Amniotic epithelial cell (primary cell): ENCODE measurements around the gene OLFM2.
"Not testable (repeated sequence)": the region's sequence is repeated elsewhere in the genome, so short reads cannot be mapped to it uniquely, and the experiment has no call there.

Experiments
- DNase-seq: peaks from one replicate; pipeline ENCODE4 v3.0.0-alpha.2; 2010; ENCODE audit warnings: low read depth

Gene OLFM2

GRCh38 chr19:9936326-9937000, at the start of gene OLFM2:
TSS of gene OLFM2 (minus strand) at chr19:9936515. CDS start at chr19:9936366, 149 bp downstream.
- no peak for DNase-seq

- DNase-seq, result no peak
Observed at GRCh38 chr19:9981406-9982260, 45.3 kb upstream of the OLFM2 start.

DNA sequence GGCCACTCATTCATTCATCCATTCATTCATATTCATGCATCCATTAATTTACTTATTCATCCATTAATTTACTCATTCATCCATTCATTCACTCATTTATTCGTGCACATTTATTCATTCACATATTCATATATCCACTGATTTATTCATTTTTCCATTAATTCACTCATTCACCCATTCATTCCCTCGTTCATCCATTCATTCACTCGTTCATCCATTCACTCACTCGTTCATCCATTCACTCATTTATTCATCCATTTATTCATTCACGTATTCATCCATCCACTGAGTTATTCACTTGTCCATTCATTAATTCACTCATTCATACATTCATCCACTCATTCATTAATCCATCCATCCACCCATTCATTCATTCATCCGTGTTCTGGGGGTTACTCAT, 35.8 kb upstream of the OLFM2 start:
- no peak for DNase-seq

GRCh38 chr19:9971166-9971897, 35.0 kb upstream of the OLFM2 start:
- DNase-seq, result no peak

DNA sequence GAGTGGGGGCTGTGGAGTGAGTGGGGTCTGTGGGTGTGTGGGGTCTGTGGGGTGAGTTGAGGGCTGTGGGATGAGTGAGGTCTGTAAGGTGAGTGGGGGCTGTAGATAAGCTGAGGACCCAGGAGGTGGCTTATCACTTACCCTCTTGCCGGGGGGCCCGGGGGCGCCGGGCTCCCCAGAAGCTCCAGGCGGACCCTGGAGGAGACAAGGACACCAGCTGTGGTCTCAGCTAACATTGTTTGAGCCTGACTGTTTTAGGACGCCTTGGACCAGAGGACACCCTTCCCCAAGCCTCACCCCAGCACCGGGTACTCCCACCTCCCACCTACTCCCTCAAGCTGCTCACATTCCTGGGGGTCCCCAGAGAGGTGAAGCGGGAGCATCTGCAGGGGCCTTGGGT, 34.2 kb upstream of the OLFM2 start:
- no peak for DNase-seq

GRCh38 chr19:9969688-9969975, 33.3 kb upstream of the OLFM2 start:
- DNase-seq, result no peak

DNA sequence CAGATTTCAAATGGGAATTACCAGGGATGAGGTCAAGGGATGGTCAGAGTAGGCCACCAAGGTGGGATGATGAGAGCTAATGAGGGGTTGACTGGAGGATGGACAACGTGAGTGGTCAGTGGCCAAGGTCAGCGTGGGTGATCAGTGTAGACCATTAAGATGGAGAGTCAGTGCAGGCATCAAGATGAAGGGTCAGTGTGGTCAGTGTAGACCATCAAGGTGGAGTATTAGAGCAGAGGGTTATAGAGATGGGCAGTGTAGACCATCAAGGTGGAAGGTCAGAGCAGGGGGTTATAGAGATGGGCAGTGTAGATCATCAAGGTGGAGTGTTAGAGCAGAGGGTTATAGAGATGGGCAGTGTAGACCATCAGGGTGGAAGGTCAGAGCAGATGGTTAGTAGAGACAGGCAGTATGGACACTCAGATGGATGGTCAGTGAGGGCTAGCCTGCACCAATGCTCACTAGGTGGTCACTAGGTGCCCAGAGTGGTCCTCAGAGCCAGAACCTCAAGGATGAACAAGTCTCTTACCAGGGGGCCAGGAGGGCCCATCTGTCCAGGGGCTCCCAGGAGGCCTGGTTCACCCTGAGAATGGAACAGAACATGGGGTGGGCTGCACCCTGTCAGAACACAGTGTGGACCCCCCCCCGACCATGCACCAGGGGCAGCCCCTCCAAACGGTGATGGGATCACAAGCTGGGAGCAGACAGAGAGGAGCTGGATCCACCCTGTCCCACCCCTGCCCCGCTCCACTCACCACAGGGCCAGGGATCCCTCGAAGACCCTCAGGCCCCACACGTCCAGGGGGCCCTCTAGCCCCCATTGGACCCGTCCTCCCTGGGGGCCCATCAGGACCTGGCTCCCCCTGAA, 32.7 kb upstream of the OLFM2 start:
- DNase-seq, result no peak

DNA sequence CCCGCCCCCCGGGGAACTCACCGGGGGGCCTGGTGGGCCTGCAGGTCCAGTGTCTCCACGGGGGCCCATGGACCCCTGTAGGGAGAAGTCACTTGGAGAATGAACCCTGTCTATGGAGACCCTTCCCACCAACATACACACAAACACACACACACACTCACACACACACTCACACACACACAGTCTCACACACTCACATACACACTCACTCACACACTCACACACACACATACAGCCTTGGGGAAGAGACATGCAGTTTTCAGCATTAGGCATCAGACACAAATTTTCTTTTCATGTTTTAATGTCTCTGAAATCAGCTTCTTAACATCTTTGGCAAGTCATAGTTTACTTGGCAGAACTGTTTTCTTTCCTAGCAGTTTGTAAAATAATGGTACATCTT, 31.0 kb upstream of the OLFM2 start:
- no peak for DNase-seq

DNA sequence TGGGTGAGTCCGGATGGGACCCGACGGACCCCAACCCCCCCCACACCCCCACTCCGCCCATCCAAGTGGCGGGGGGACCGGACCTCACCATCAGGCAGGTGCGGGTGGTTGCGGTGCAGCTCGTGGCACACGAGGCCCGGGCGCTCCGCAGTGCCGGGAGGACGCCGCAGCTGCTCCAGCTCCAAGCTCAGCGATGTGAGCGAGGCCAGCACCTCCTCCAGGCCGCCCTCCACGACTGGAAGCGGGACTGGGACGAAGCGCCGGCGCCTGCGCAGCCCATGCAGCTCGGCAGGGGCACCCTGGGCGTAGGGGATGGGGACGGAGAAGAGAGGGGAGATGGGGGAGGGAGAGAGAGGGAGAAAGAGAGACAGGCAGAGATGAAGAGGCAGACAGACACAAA, 30.1 kb upstream of the OLFM2 start:
- no peak for DNase-seq

DNA sequence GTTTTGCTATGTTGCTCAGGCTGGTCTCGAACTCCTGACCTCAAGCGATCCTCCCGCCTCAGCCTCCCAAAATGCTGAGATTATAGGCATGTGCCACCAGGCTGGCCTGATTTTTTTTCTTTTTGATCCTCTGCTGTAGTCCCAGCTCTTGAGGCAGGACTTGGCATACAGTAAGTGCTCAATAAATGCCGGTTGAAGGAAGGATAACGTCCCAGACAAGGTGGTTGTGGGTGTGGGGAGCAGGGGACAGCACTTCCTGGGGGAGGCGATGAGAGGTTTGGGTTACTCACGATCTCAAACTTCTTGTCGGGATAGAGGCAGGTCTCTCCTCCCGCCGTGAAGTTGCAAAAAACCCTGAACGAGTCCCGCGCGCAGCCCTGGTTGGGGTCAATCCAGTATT, 29.7 kb upstream of the OLFM2 start:
- DNase-seq, result no peak

DNA sequence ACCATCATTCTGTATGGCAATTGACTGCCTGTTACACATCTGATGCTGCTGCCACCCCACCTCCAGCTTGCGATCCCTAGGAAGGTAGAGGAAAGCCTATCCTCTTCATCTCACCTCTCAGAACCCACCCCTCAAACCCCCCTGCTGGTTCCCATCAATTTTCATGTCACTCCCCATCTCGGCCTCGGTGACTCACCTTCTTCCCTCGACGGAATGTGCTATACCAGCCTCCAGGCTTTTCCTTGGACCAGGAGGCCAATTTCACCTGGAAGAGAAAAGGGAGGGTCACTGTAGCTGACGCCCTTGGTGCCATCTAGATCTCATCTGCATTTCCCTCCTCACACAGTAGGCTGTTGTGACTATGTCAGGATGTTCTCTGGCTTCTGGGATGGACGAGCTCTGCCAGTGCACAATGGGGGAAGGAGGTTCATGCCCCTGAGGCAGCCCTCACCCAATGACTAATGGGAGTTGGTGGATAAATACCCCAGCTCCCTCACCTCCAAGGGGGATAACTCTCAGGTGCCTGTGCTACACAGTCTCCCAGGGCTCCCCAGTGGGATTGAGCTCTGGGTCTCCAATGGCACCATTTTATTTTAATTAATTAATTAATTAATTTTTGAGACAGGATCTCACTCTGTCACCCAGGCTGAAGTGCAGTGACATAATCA, 26.4 kb upstream of the OLFM2 start:
- no peak for DNase-seq

- DNase-seq, result no peak
Observed at GRCh38 chr19:9961103-9961502, 24.8 kb upstream of the OLFM2 start.

DNA sequence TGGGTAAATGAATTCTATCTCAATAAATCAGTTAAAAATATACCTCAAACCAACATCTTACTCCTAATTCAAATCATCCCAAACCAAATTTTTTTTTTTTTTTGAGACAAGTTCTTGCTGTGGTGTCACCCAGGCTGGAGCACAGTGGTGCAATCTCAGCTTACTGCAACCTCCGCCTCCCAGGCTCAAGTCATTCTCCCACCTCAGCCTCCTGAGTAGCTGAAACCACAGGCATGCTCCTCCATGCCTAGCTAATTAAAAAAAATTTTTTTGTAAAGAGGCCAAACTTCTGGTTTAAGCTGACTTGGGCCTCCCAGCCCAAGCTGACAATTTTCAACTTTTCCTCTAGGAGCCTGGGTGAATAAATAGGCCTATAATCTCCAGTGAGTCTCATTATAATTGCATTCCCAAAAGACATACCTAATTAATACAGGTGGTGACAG, 22.1 kb upstream of the OLFM2 start:
- peak; percentile 78 for DNase-seq

GRCh38 chr19:9956956-9957355, 20.6 kb upstream of the OLFM2 start:
- no peak for DNase-seq

DNA sequence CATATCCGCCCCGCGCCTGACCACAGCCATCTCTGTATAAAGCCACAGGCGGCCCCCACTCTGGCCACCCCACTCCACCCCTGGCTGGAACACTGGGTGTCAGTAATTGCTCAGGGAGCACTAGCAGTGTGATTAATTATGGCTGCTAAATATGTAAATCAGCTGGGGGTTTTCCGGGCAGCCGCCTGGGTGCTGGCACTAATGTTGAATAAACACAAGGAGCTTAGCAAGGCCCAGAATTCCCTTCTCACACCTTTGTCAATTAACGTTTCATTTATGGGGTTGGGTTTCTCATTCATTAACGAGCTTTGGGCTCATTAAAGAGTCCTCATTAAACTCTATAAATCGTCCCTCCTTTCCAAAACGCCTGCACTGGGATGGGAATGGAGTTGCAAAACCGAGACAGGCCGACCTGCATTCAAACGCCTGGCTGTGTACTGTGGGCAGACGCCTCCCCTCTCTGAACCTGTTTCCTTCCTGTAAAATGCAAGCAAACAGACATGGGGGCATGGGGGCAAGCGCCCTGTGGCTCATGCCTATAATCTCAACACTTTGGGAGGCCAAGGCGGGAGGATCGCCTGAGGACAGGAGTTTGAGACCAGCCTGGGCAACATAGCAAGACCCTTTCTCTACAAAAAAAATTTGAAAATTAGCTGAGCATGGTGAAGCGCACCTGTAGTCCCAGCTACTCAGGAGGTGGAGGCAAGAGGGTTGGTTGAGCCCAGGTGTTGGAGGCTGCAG, 17.7 kb upstream of the OLFM2 start:
- no peak for DNase-seq

DNA sequence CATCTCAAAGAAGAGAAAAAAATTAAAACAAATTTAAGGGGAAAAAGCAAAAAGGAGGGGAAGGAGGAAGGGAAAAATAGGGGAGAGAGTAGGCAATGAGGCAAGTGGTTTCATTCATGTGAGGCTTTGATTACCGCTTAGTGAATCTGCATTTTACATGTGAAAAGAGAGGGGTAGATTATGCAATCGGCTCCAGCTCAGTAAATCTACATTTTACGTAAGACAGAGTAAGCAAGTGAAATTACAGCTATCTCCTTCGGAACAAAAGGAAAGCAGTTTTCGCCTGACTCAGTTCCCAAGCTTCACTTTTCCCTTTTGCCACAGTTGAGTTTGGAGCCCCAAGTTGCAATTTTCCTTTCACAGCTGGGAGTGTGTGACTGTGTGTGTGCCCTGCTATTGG, 16.0 kb upstream of the OLFM2 start:
- DNase-seq, result no peak

DNA sequence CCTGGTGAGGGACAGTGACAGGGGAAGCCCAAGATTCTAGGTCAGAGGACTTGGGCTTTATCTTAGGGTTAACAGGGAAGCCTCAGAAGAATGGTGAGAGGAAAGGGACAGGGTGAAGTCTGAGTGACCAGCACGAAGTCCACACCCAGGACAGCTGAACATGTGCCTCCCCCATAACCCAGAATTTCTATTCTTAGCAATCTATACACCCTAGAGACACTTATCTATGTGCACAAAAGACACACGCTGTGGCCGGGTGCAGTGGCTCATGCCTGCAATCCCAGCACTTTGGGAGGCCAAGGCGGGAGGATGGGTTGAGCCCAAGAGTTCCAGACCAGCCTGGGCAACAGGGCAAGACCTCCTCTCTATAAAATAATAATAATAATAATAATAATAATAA, 11.1 kb upstream of the OLFM2 start:
- DNase-seq, result no peak

- DNase-seq, result not testable (repeated sequence)
Observed at GRCh38 chr19:9946528-9947125, 10.3 kb upstream of the OLFM2 start.

- DNase-seq, result peak; percentile 91
Observed at GRCh38 chr19:9945319-9945966, 9.1 kb upstream of the OLFM2 start.

DNA sequence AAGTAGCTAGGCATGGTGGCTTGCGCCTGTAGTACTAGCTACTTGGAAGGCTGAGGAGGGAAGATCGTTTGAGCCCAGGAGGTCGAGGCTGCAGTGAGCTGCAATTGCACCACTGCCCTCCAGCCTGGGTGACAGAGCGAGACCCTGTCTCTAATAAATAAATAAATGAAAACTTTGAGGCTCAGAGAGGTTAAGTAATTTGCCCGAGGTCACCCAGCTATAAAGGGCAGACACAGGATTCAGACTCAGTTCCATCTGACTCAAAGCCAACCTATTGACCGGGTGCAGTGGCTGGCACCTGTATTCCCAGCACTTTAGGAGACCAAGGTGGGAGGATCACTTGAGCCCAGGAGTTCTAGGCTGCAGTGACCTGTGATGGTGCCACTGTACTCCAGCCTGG, 7.4 kb upstream of the OLFM2 start:
- no peak for DNase-seq
